HEK293T (cell line): ENCODE results near the gene LTA4H.

Experiments
- BHLHE40 ChIP-seq: fragments of 450-650 bp; IDR thresholded peaks from 2 replicates; pipeline ENCODE4 v1.6.1; 2016; ENCODE audit warnings: mild to moderate bottlenecking, moderate library complexity, borderline replicate concordance
- CTBP1 ChIP-seq: fragments of 450-650 bp; IDR thresholded peaks from 2 replicates; pipeline ENCODE4 v1.6.1; 2016; ENCODE audit warnings: borderline replicate concordance
- ELF4 ChIP-seq: fragments of 450-650 bp; IDR thresholded peaks from 2 replicates; pipeline ENCODE4 v1.6.1; 2017; ENCODE audit warnings: antibody characterized with exemption
- FOXA1 ChIP-seq: fragments of 450-650 bp; IDR thresholded peaks from 2 replicates; pipeline ENCODE4 v1.6.1; 2016; ENCODE audit warnings: mild to moderate bottlenecking
- FOXK2 ChIP-seq: fragments of 450-650 bp; IDR thresholded peaks from 2 replicates; pipeline ENCODE4 v1.6.1; 2016; ENCODE audit warnings: mild to moderate bottlenecking
- FOXM1 ChIP-seq: fragments of 450-650 bp; IDR thresholded peaks from 2 replicates; pipeline ENCODE4 v1.6.1; 2017; ENCODE audit warnings: mild to moderate bottlenecking, borderline replicate concordance
- HDGF ChIP-seq: fragments of 450-650 bp; IDR thresholded peaks from 2 replicates; pipeline ENCODE4 v1.6.1; 2017; ENCODE audit warnings: antibody characterized with exemption, borderline replicate concordance
- L3MBTL2 ChIP-seq: fragments of 450-650 bp; conservative IDR thresholded peaks from 2 replicates; pipeline ENCODE4 v1.6.1; 2016; ENCODE audit warnings: mild to moderate bottlenecking
- NFRKB ChIP-seq: fragments of 450-650 bp; IDR thresholded peaks from 2 replicates; pipeline ENCODE4 v1.6.1; 2016; ENCODE audit warnings: mild to moderate bottlenecking, moderate library complexity
- SP1 ChIP-seq: fragments of 450-650 bp; IDR thresholded peaks from 2 replicates; pipeline ENCODE4 v1.6.1; 2017
- SUZ12 ChIP-seq: fragments of 450-650 bp; IDR thresholded peaks from 2 replicates; pipeline ENCODE4 v1.6.1; 2016; ENCODE audit warnings: mild to moderate bottlenecking
- TARDBP ChIP-seq: fragments of 450-650 bp; IDR thresholded peaks from 2 replicates; pipeline ENCODE4 v1.6.1; 2016
- ZNF384 ChIP-seq: fragments of 450-650 bp; IDR thresholded peaks from 2 replicates; pipeline ENCODE4 v1.6.1; 2016

- TF ChIP-seq FOXA1 (no peak), HDGF (no peak), ZNF384 (no peak), SP1 (no peak), SUZ12 (no peak), NFRKB (no peak), L3MBTL2 (no peak), FOXM1 (no peak), BHLHE40 (no peak), CTBP1 (no peak), ELF4 (no peak), TARDBP (no peak), FOXK2 (no peak)
Measured at GRCh38 chr12:95988506-95989275, 46.7 kb downstream of the LTA4H start.
